ENCODE data around the gene STAG2.

Gene STAG2

DNA sequence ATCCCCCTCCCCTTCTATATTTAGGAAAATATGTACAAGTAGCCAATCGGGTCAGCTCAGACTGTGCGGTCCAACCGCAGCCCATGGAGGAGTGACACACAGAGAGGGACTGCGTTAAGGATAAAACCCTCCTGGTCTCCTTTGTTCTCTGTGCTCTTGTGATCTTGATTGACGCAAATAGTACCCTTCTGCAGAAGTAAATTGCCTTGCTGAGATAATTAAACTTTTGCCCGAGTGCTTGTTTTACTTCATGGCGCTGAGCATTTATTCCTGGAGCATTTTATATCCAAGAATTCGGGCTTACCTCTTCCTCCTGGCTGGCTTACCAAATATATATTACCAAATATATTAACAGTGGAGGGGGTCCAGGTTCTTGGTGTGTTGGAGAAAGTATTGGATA lies 184.2 kb downstream of the STAG2 start:
- Histone ChIP-seq H3K79me2 (ENCODE audit: low read length) (no peaks in the 10 kb centered on the region), H3K4me3 (ENCODE audit: low read length) (no peak overlapping the region), H4K20me1 (ENCODE audit: insufficient read depth, low read length) (no peaks in the 10 kb centered on the region), H3K9ac (ENCODE audit: low read length) (no peak overlapping the region), H3K36me3 (replicated peaks; ENCODE audit: low read depth, low read length) (no peaks in the 10 kb centered on the region), H3K27ac (ENCODE audit: low read length) (no peak overlapping the region), H3K9me3 (ENCODE audit: insufficient read depth, low read length) (peaks cover 3% of the 10 kb centered on the region; the same call in 1 of the 2 replicates), H3K4me2 (ENCODE audit: low read length) (no peak overlapping the region), H2AFZ (ENCODE audit: low read depth, low read length) (no peak overlapping the region), H3K27me3 (ENCODE audit: low read depth, low read length) (no peaks in the 10 kb centered on the region), H3K4me1 (ENCODE audit: low read length) (no peaks in the 10 kb centered on the region)
- TF ChIP-seq, protein P1, sequence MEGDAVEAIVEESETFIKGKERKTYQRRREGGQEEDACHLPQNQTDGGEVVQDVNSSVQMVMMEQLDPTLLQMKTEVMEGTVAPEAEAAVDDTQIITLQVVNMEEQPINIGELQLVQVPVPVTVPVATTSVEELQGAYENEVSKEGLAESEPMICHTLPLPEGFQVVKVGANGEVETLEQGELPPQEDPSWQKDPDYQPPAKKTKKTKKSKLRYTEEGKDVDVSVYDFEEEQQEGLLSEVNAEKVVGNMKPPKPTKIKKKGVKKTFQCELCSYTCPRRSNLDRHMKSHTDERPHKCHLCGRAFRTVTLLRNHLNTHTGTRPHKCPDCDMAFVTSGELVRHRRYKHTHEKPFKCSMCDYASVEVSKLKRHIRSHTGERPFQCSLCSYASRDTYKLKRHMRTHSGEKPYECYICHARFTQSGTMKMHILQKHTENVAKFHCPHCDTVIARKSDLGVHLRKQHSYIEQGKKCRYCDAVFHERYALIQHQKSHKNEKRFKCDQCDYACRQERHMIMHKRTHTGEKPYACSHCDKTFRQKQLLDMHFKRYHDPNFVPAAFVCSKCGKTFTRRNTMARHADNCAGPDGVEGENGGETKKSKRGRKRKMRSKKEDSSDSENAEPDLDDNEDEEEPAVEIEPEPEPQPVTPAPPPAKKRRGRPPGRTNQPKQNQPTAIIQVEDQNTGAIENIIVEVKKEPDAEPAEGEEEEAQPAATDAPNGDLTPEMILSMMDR (IDR thresholded peaks at IDR 0.05; ENCODE audit: low read depth, low read length): no peak
- TF ChIP-seq EZH2phosphoT487 (IDR thresholded peaks at IDR 0.05; ENCODE audit: low read depth): no peak

DNA sequence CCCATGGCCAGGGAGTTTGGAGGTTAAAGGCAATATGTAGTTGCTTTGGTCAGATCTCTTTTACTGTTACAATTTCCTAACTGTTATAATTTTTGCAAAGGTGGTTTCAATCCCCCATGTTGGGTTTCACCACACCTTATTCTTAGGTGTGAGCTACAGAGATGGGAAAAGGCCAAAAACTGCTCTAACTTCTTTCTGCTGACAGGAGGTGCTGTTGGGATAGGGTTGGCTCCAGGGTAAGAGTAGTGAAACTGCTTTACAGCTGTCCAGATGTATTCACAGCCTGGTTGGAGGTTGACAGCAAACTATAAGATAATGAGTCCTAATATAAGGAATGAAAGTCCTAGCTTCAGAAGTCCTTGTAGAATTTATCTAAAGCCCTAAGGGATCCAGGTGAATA lies 189.7 kb downstream of the STAG2 start:
- Histone ChIP-seq H2AFZ (ENCODE audit: low read depth, low read length) (no peak overlapping the region), H3K4me1 (ENCODE audit: low read length) (no peaks in the 10 kb centered on the region), H4K20me1 (ENCODE audit: insufficient read depth, low read length) (no peaks in the 10 kb centered on the region), H3K36me3 (replicated peaks; ENCODE audit: low read depth, low read length) (no peaks in the 10 kb centered on the region), H3K4me3 (ENCODE audit: low read length) (no peak overlapping the region), H3K9ac (ENCODE audit: low read length) (no peak overlapping the region), H3K9me3 (ENCODE audit: insufficient read depth, low read length) (peaks cover 3% of the 10 kb centered on the region; the same call in 1 of the 2 replicates), H3K4me2 (ENCODE audit: low read length) (no peak overlapping the region), H3K79me2 (ENCODE audit: low read length) (no peaks in the 10 kb centered on the region), H3K27me3 (ENCODE audit: low read depth, low read length) (no peaks in the 10 kb centered on the region), H3K27ac (ENCODE audit: low read length) (no peak overlapping the region)
- TF ChIP-seq, protein P1 (IDR thresholded peaks at IDR 0.05; ENCODE audit: low read depth, low read length): no peak
- TF ChIP-seq EZH2phosphoT487 (IDR thresholded peaks at IDR 0.05; ENCODE audit: low read depth): no peak
